MCF 10A (cell line): ENCODE measurements around the gene NPPA. TPM values are rescaled to one million over a fixed set of nuclear protein-coding genes. Genes with fewer than 3 reads are reported as not detected.

Experiments
- BruUV-seq: library from RNA; stranded (reverse); fragments of 400-500 nt; replicated peaks from 2 replicates; lab custom pipeline; 2021; lab: Mats Ljungman, UMichigan
- CTCF ChIA-PET: fragments of 300-600 bp; sonication (Branson Sonifier 250); formaldehyde crosslinking; extraction: SDS; loops from one replicate; lab custom pipeline; 2021; ENCODE audit warnings: antibody characterized with exemption, inconsistent platforms; lab: Yijun Ruan, JAX
- POLR2A ChIA-PET: fragments of 300-600, 350-650 bp; sonication (Branson Sonifier 250); formaldehyde crosslinking; extraction: SDS; loops from one replicate; lab custom pipeline; 2020; ENCODE audit warnings: antibody characterized with exemption, inconsistent platforms; lab: Yijun Ruan, JAX
- DNase-seq: peaks from one replicate; pipeline ENCODE4 v3.0.0-alpha.2; 2018; ENCODE audit not compliant: unreplicated experiment
- H3K27ac Mint-ChIP-seq: one replicate; pipeline ENCODE4 v1.8.0; 2022; ENCODE audit warnings: mild to moderate bottlenecking, low read depth, mixed read lengths; ENCODE audit not compliant: unreplicated experiment
- H3K27me3 Mint-ChIP-seq: one replicate; pipeline ENCODE4 v1.8.0; 2022; ENCODE audit warnings: mixed read lengths; ENCODE audit not compliant: insufficient read depth, unreplicated experiment
- H3K36me3 Mint-ChIP-seq: one replicate; pipeline ENCODE4 v1.8.0; 2022; ENCODE audit warnings: mild to moderate bottlenecking, moderate library complexity, mixed read lengths; ENCODE audit not compliant: insufficient read depth, unreplicated experiment
- H3K4me1 Mint-ChIP-seq: one replicate; pipeline ENCODE4 v1.8.0; 2022; ENCODE audit warnings: mixed read lengths; ENCODE audit not compliant: insufficient read depth, unreplicated experiment
- H3K4me3 Mint-ChIP-seq: one replicate; pipeline ENCODE4 v1.8.0; 2022; ENCODE audit warnings: mild to moderate bottlenecking, moderate library complexity, mixed read lengths; ENCODE audit not compliant: unreplicated experiment
- H3K9me3 Mint-ChIP-seq: one replicate; pipeline ENCODE4 v1.8.0; 2022; ENCODE audit warnings: mixed read lengths; ENCODE audit not compliant: unreplicated experiment
- CTCF ChIP-seq: fragments of 200-600 bp; IDR thresholded peaks from one replicate; pipeline ENCODE4 v1.8.0; 2022; ENCODE audit warnings: antibody characterized with exemption, mild to moderate bottlenecking; ENCODE audit not compliant: unreplicated experiment
- intact Hi-C: fragments of 100-400 bp; cut with micrococcal nuclease; formaldehyde crosslinking; loops from 2 replicates; pipeline ENCODE4 v1.14.1; 2022
- total RNA-seq: library from RNA; stranded (reverse); gene quantifications from 2 replicates; pipeline ENCODE4 v1.2.3, GENCODE V29; 2022

NPPA gene
- total RNA-seq, 1 experiment from 2014 or later = not detected

- CTCF ChIA-PET = no interaction called here
- no peak overlapping the region for H3K4me3 Mint-ChIP-seq
- intact Hi-C loops = no loop called here
- TF ChIP-seq CTCF = no peak
- BruUV-seq = no TSS peak
- no peaks in the 10 kb centered on the region for H3K27me3 Mint-ChIP-seq
- peaks cover 10% of the 10 kb centered on the region for H3K4me1 Mint-ChIP-seq
- no peak for DNase-seq
- POLR2A ChIA-PET = interaction anchor here (0.9 to 1.3 kb wide), 2 partner anchors 17 to 85 kb away, joined by 3 to 4 read pairs; partner anchors contain the start of genes CLCN6 and MTHFR
- H3K9me3 Mint-ChIP-seq = no peaks in the 10 kb centered on the region
- H3K36me3 Mint-ChIP-seq = peaks cover 73% of the 10 kb centered on the region
- H3K27ac Mint-ChIP-seq = no peak overlapping the region
These were observed 24.0 kb downstream of the NPPA start for GRCh38 chr1:11823366-11824137.

GRCh38 chr1:11822091-11822490 is 25.5 kb downstream of the NPPA start:
- H3K9me3 Mint-ChIP-seq = no peaks in the 10 kb centered on the region
- intact Hi-C loops = no loop called here
- TF ChIP-seq CTCF = no peak
- H3K36me3 Mint-ChIP-seq = peaks cover 73% of the 10 kb centered on the region
- BruUV-seq = no TSS peak
- no peaks in the 10 kb centered on the region for H3K27me3 Mint-ChIP-seq
- no peak overlapping the region for H3K27ac Mint-ChIP-seq
- DNase-seq = no peak
- no peak overlapping the region for H3K4me3 Mint-ChIP-seq
- peaks cover 10% of the 10 kb centered on the region for H3K4me1 Mint-ChIP-seq
- ChIA-PET POLR2A (interaction anchor here (0.5 kb wide), 1 partner anchor 1074 kb away, joined by 3 read pairs; no protein-coding TSS in a partner anchor), CTCF (interaction anchor here (0.6 to 1.3 kb wide), 4 partner anchors 14 to 104 kb away, joined by 3 to 5 read pairs (median 4); no protein-coding TSS in a partner anchor)

- ChIA-PET POLR2A (interaction anchor here (1.9 kb wide), 1 partner anchor 11 kb away, joined by 7 read pairs; the partner anchor contains the start of genes CLCN6 and MTHFR), CTCF (interaction anchor here (1.0 kb wide), 1 partner anchor 21 kb away, joined by 7 read pairs; no protein-coding TSS in a partner anchor)
- TF ChIP-seq CTCF = no peak
- BruUV-seq = no TSS peak
- no peak overlapping the region for H3K4me3 Mint-ChIP-seq
- H3K4me1 Mint-ChIP-seq = peaks cover 10% of the 10 kb centered on the region
- no peaks in the 10 kb centered on the region for H3K9me3 Mint-ChIP-seq
- peaks cover 96% of the 10 kb centered on the region for H3K36me3 Mint-ChIP-seq
- DNase-seq = no peak
- H3K27me3 Mint-ChIP-seq = no peaks in the 10 kb centered on the region
- intact Hi-C loops = no loop called here
- H3K27ac Mint-ChIP-seq = no peak overlapping the region
These were observed 30.4 kb downstream of the NPPA start for GRCh38 chr1:11817192-11817591.

- BruUV-seq = no TSS peak
- H3K4me1 Mint-ChIP-seq = peaks cover 9% of the 10 kb centered on the region
- no peak for TF ChIP-seq CTCF
- ChIA-PET CTCF (no interaction called here), POLR2A (no interaction called here)
- H3K36me3 Mint-ChIP-seq = peaks cover 82% of the 10 kb centered on the region
- DNase-seq = no peak
- no peak overlapping the region for H3K4me3 Mint-ChIP-seq
- H3K27me3 Mint-ChIP-seq = no peaks in the 10 kb centered on the region
- no peaks in the 10 kb centered on the region for H3K9me3 Mint-ChIP-seq
- H3K27ac Mint-ChIP-seq = no peak overlapping the region
- intact Hi-C loops = no loop called here
These were observed 34.6 kb downstream of the NPPA start for GRCh38 chr1:11813021-11813420.
